Stimulated activated naive B cell treated with anti-CD40 and anti-IgM and Interleukin-4, amounts not matched to agents 10 μg/mL and 1 μg/mL and 100 μg/mL, for 72 hours (primary cell): ENCODE measurements around the gene SPIRE2.

Experiments used
- ATAC-seq, 2 donors: fragments of 150-1000 bp; cut with Tn5 transposase; replicated peaks; 2 replicates each; pipeline ENCODE4 v1.10.0; 2021; ENCODE audit warnings: moderate library complexity in 1 of 2
- DNase-seq: peaks from one replicate; pipeline ENCODE4 v3.0.0; 2021
- H3K27ac Mint-ChIP-seq: one replicate; pipeline ENCODE4 v1.8.0; 2022; ENCODE audit warnings: mild to moderate bottlenecking, mixed read lengths
- H3K27me3 Mint-ChIP-seq, 2 donors: one replicate each; pipeline ENCODE4 v1.8.0; 2022; ENCODE audit warnings: mixed read lengths in 2 of 2
- H3K36me3 Mint-ChIP-seq, 2 donors: one replicate each; pipeline ENCODE4 v1.8.0; 2022; ENCODE audit warnings: mixed read lengths in 2 of 2, mild to moderate bottlenecking in 1 of 2
- H3K4me1 Mint-ChIP-seq, 2 donors: one replicate each; pipeline ENCODE4 v1.8.0; 2022; ENCODE audit warnings: mixed read lengths in 2 of 2, mild to moderate bottlenecking in 1 of 2
- H3K4me3 Mint-ChIP-seq, 2 donors: one replicate each; pipeline ENCODE4 v1.8.0; 2022; ENCODE audit warnings: mild to moderate bottlenecking in 2 of 2, mixed read lengths in 2 of 2, moderate library complexity in 1 of 2
- H3K9me3 Mint-ChIP-seq, 2 donors: one replicate each; pipeline ENCODE4 v1.8.0; 2022; ENCODE audit warnings: mixed read lengths in 2 of 2, mild to moderate bottlenecking in 1 of 2

Gene SPIRE2

GRCh38 chr16:89881368-89881730 lies 53.1 kb downstream of the SPIRE2 start:
- no peak for DNase-seq
- H3K36me3 Mint-ChIP-seq: peaks cover 38 to 40% of the 10 kb centered on the region in 2 donors
- no peaks in the 10 kb centered on the region for H3K9me3 Mint-ChIP-seq
- no peak for ATAC-seq
- peaks cover 12% of the 10 kb centered on the region in 2 donors for H3K4me1 Mint-ChIP-seq
- H3K27me3 Mint-ChIP-seq: no peaks in the 10 kb centered on the region
- H3K27ac Mint-ChIP-seq: no peak overlapping the region
- H3K4me3 Mint-ChIP-seq: no peak overlapping the region

DNA sequence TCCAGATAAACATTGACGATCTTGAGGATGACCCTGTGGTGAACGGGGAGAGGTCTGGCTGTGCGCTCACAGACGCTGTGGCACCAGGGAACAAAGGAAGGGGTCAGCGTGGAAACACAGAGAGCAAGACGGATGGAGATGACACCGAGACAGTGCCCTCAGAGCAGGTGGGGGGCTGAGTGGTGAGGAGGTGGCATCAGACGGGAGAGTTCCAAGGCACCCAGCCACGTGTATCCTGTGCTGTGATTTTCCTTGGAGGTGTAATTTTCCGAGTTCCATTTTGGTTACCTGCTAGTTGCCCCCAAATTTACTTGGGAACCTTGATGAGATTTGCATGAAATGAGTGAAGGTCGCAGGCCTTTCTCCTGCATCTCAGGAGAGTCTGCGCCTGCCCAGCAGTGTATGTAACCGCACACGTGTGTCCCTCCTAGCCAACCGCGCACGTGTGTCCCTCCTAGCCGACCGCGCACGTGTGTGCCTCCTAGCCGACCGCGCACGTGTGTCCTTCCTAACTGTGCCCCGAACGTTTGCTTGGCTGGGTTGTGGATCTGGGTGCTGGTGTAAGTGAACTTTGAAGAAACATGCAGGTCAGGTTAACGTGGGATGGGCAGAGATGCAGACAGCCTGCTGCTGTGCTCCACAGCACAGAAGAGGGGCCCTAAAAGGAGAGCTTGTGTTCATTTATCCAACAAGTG lies 55.2 kb downstream of the SPIRE2 start:
- no peak for DNase-seq
- Mint-ChIP-seq H3K36me3 (peaks cover 39 to 46% of the 10 kb centered on the region in 2 donors), H3K27me3 (no peaks in the 10 kb centered on the region), H3K4me1 (peaks cover 6 to 11% of the 10 kb centered on the region in 2 donors), H3K4me3 (no peak overlapping the region), H3K9me3 (no peaks in the 10 kb centered on the region), H3K27ac (peak overlapping the region; percentile 79)
- ATAC-seq: no peak

- no peaks in the 10 kb centered on the region for H3K27me3 Mint-ChIP-seq
- H3K9me3 Mint-ChIP-seq: no peaks in the 10 kb centered on the region
- peaks cover 38 to 42% of the 10 kb centered on the region in 2 donors for H3K36me3 Mint-ChIP-seq
- H3K4me3 Mint-ChIP-seq: no peak overlapping the region
- H3K27ac Mint-ChIP-seq: peak overlapping the region; percentile 79
- DNase-seq: no peak
- H3K4me1 Mint-ChIP-seq: peaks cover 6 to 11% of the 10 kb centered on the region in 2 donors
- no peak for ATAC-seq
These were observed 55.8 kb downstream of the SPIRE2 start for GRCh38 chr16:89884041-89884421.

DNA sequence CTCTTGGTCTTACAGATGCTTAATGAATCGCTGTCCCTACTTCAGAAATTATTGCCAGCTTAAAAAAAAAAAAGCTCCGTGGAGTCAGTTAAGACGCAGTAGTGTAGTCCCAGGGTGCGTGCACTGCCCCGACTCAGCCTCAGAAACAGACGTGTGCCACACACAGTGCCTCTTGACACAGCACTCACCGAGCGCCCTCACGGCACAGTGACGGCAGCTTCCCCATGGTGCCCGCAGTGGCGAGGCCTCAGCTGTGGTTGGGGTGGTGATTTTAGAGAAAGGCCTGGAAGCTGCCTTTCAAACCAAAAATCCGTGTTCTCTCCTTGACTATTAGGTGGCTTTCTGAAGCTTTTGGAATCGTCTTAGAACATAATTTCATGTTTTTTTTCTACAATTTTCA lies 59.0 kb downstream of the SPIRE2 start:
- peaks cover 45 to 51% of the 10 kb centered on the region in 2 donors for H3K36me3 Mint-ChIP-seq
- H3K27ac Mint-ChIP-seq: no peak overlapping the region
- H3K9me3 Mint-ChIP-seq: no peaks in the 10 kb centered on the region
- no peak overlapping the region for H3K4me3 Mint-ChIP-seq
- DNase-seq (no peak), ATAC-seq (no peak)
- no peaks in the 10 kb centered on the region for H3K27me3 Mint-ChIP-seq
- peaks cover 6 to 11% of the 10 kb centered on the region in 2 donors for H3K4me1 Mint-ChIP-seq

- Mint-ChIP-seq H3K9me3 (no peaks in the 10 kb centered on the region), H3K4me3 (no peak overlapping the region), H3K4me1 (peaks cover 0 to 4% of the 10 kb centered on the region in 2 donors), H3K36me3 (peaks cover 41 to 42% of the 10 kb centered on the region in 2 donors), H3K27ac (no peak overlapping the region), H3K27me3 (no peaks in the 10 kb centered on the region)
- DNase-seq (no peak), ATAC-seq (no peak)
These were observed 61.9 kb downstream of the SPIRE2 start for GRCh38 chr16:89890200-89890599.

- peaks cover 36 to 46% of the 10 kb centered on the region in 2 donors for H3K36me3 Mint-ChIP-seq
These were observed 62.8 kb downstream of the SPIRE2 start for GRCh38 chr16:89890886-89891657.

DNA sequence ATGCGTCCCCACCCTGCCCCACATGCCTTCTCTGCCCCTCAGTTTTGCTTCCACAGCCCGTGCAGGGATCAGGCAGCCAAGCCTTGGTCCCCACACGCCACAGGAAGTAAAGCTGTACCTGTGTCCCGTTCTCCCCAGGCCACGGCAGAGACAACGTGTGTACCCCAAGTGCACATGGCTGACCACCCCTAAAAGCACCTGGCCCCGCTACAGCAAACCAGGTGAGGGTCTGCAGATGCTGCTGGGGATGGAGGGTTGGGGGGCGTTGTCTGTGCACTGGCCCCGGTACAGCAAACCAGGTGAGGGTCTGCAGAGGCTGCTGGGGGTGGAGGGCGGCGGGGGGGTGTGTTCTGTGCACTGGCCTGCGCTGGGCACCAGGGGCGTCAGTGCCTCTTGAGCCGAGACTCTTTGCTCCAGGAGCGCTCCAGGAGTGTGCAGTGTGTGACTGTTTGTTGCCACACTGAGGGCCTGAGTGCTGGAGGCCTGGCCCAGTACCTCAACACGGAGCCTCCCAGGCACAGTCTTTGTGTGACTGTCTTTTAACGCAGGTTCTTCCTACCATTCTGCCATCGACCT lies 63.9 kb downstream of the SPIRE2 start:
- Mint-ChIP-seq H3K9me3 (no peaks in the 10 kb centered on the region), H3K36me3 (peaks cover 38 to 44% of the 10 kb centered on the region in 2 donors), H3K27ac (no peak overlapping the region), H3K27me3 (no peaks in the 10 kb centered on the region), H3K4me3 (no peak overlapping the region), H3K4me1 (peaks cover 0 to 2% of the 10 kb centered on the region in 2 donors)
- ATAC-seq (no peak), DNase-seq (no peak)

More at GRCh38 chr16:89890886-89891657, 62.8 kb downstream of the SPIRE2 start:
- DNase-seq (no peak), ATAC-seq (no peak)
- Mint-ChIP-seq H3K9me3 (no peaks in the 10 kb centered on the region), H3K4me1 (peaks cover 0 to 2% of the 10 kb centered on the region in 2 donors), H3K27ac (no peak overlapping the region), H3K4me3 (no peak overlapping the region), H3K27me3 (no peaks in the 10 kb centered on the region)

DNA sequence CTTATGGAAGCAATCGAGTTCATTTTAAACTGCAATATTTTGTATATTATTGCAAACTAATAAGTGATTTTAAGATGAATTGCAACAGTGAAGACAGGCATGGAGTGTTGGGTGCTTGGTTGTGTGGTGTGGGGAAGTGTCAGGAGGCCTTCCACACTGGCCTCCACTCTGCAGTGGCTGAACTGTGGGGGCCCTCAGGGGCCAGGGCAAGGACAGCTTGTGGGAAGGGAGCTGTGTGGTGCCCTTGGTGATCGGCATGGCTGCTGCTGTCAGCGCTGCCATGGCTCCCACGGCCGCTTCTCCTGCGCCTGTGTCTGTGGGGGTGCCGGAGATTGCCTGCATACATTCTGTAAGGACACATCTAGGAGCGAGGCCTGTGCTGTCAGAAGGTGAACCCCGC lies 64.4 kb downstream of the SPIRE2 start:
- no peak overlapping the region for H3K27ac Mint-ChIP-seq
- DNase-seq (no peak), ATAC-seq (no peak)
- peaks cover 0 to 2% of the 10 kb centered on the region in 2 donors for H3K4me1 Mint-ChIP-seq
- no peak overlapping the region for H3K4me3 Mint-ChIP-seq
- H3K9me3 Mint-ChIP-seq: no peaks in the 10 kb centered on the region
- peaks cover 35 to 44% of the 10 kb centered on the region in 2 donors for H3K36me3 Mint-ChIP-seq
- H3K27me3 Mint-ChIP-seq: no peaks in the 10 kb centered on the region

- H3K4me3 Mint-ChIP-seq: no peak overlapping the region
- peaks cover 0 to 4% of the 10 kb centered on the region in 2 donors for H3K4me1 Mint-ChIP-seq
- H3K9me3 Mint-ChIP-seq: no peaks in the 10 kb centered on the region
- H3K36me3 Mint-ChIP-seq: peaks cover 43 to 47% of the 10 kb centered on the region in 2 donors
- no peaks in the 10 kb centered on the region for H3K27me3 Mint-ChIP-seq
- ATAC-seq: no peak
- no peak overlapping the region for H3K27ac Mint-ChIP-seq
- no peak for DNase-seq
These were observed 65.6 kb downstream of the SPIRE2 start for GRCh38 chr16:89893642-89894548.

DNA sequence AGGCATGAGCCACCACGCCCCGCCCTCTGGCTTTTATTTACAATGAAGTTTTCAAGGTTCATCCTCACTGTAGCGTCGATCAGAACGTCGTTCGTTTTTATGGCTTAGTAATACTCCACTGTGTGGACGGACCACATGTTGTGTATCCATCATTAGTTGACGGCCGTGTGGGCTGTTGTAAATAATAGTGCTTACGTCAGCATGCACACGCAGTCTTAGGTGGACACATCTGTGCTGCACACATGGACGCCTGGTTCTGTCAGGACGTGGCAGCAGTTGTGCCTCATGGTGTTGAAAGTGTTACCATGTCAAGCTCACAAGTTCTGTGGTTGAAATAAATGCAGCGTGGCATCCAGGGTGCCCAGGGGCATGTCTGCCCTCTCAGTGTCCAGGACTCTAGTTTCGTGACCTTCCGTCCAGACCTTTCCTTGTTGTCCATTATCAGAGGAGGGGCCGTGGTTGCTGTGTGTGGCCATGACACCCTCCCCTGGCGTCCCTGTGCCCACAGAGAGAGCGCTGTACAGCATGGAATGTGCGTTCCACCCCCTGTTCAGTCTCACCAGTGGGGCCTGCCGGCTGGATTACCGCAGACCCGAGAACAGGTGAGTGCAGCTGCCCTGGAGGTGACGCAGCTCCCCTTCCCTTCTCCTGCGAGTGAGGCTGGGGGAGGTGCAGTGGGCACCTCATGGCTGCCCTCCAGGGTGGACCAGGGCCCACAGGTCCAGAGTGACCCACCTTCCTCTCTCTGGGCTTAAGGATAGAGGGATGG lies 67.4 kb downstream of the SPIRE2 start:
- Mint-ChIP-seq H3K9me3 (no peaks in the 10 kb centered on the region), H3K4me3 (no peak overlapping the region), H3K36me3 (peaks cover 50 to 56% of the 10 kb centered on the region in 2 donors), H3K27me3 (no peaks in the 10 kb centered on the region), H3K27ac (no peak overlapping the region), H3K4me1 (peaks cover 0 to 4% of the 10 kb centered on the region in 2 donors)
- DNase-seq (no peak), ATAC-seq (no peak)

DNA sequence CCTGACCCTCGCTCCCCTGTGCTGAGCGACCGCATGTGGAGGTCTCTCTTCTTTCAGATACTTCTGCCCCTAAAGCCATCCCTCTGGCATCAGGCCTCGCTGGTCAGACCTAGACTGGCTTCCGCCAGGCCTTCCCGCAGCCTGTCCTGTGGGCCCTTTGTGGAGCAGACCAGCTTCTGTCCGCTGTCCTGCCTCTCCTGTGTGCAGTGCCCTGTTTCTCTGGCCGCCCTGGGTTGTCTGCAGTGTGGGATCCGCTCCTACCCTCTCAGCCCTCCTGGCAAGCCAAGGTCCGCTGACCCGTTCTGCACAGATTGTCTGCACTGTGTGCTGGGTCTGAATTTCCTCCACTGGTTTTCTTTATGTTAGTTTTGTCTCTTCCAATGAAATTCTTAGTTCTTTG lies 68.9 kb downstream of the SPIRE2 start:
- no peak for DNase-seq
- H3K27me3 Mint-ChIP-seq: no peaks in the 10 kb centered on the region
- no peak overlapping the region for H3K4me3 Mint-ChIP-seq
- H3K36me3 Mint-ChIP-seq: peaks cover 45 to 46% of the 10 kb centered on the region in 2 donors
- peaks cover 0 to 2% of the 10 kb centered on the region in 2 donors for H3K4me1 Mint-ChIP-seq
- no peaks in the 10 kb centered on the region for H3K9me3 Mint-ChIP-seq
- ATAC-seq: no peak
- H3K27ac Mint-ChIP-seq: no peak overlapping the region

DNA sequence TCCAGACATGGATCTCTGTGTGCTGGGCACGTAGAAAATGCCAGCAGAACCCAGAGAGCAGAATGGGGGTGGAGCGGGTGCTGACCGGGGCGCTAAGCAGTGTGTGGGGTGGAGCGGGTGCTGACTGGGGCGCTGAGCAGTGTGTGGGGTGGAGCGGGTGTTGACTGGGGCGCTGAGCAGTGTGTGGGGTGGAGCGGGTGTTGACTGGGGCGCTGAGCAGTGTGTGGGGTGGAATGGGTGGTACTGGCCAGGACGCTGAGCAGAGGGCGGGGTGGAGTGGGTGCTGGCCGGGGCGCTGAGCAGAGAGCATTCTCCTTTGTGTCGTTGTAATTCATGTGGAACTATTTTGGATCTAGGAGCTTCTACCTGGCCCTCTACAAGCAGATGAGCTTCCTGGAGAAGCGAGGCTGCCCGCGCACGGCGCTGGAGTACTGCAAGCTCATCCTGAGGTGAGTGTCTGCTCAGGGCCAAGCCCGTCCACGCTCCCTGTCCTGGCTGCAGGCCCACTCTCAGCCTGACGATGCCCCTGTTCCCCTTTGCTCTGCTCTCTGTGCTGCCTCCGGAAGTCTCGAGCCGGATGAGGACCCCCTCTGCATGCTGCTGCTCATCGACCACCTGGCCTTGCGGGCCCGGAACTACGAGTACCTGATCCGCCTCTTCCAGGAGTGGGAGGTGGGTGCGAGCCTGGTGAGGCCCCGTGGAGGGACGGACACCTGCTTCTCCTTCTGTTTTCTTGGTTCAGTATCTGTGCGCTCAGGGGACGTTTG lies 70.1 kb downstream of the SPIRE2 start:
- H3K27me3 Mint-ChIP-seq: no peaks in the 10 kb centered on the region
- H3K27ac Mint-ChIP-seq: peak overlapping the region; percentile 1
- no peaks in the 10 kb centered on the region for H3K9me3 Mint-ChIP-seq
- DNase-seq: no peak
- H3K4me1 Mint-ChIP-seq: peaks cover 0 to 2% of the 10 kb centered on the region in 2 donors
- H3K4me3 Mint-ChIP-seq: no peak overlapping the region
- H3K36me3 Mint-ChIP-seq: peaks cover 38 to 40% of the 10 kb centered on the region in 2 donors
- ATAC-seq: no peak
